ENCODE data around the gene DCAF12.

GRCh38 chr9:34070606-34071324, 55.7 kb downstream of the DCAF12 start:
- no peak for TF ChIP-seq POLR2A (IDR thresholded peaks at IDR 0.05; ENCODE audit: low read length)
- no peak for TF ChIP-seq GATA1 (IDR thresholded peaks at IDR 0.05; ENCODE audit: low read depth, low read length)

Measured in erythroblast (primary cell).